OCI-M2 (cell line): ENCODE measurements around the gene TOR1B.

Source experiments
- DNase-seq: peaks from one replicate; lab custom pipeline; 2025; ENCODE audit not compliant: unreplicated experiment; lab: John Stamatoyannopoulos, UW

The TOR1B gene

DNA sequence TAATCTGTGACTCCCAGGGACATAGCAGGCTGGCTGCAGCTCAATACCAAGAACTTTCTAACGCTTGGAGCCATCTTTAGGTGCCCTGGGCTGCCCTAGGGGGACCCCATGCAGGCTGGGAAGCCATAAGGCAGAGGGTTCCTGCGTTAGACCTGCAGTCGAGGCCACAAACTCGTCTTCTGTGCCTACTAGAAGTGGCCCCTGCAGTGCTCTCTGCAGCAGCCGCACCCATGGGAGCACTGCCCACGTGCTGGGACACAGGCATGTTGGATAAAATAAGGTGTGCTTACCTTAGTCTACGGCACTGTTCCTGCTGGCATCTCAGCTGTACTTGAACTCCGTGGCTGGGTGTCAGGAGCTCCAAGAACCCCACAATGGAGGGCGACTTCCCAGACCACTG lies 9.4 kb downstream of the TOR1B start:
- DNase-seq = no peak

DNA sequence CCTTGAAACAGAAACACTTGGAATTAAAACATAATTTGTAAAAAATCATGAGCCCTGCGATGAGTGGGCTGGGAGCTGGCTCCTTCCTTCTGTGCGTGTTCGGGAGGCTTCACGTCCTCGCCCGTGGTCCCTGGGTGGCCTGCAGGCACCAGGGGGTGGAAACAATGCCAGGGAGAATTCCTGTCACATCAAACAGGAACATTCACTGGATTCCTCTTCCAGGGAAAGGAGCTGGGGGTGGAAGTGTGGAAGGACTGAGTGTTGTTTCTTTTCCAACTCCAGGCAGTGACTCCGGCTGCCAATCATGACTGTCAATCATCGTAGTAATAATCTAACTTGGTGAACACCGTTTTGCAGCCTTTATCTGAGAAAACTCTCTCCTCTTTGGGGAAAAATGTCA lies 10.7 kb downstream of the TOR1B start:
- no peak for DNase-seq

- no peak for DNase-seq
These were observed 11.6 kb downstream of the TOR1B start for GRCh38 chr9:129814432-129815223.

- no peak for DNase-seq
These were observed 12.3 kb downstream of the TOR1B start for GRCh38 chr9:129815278-129815677.

DNA sequence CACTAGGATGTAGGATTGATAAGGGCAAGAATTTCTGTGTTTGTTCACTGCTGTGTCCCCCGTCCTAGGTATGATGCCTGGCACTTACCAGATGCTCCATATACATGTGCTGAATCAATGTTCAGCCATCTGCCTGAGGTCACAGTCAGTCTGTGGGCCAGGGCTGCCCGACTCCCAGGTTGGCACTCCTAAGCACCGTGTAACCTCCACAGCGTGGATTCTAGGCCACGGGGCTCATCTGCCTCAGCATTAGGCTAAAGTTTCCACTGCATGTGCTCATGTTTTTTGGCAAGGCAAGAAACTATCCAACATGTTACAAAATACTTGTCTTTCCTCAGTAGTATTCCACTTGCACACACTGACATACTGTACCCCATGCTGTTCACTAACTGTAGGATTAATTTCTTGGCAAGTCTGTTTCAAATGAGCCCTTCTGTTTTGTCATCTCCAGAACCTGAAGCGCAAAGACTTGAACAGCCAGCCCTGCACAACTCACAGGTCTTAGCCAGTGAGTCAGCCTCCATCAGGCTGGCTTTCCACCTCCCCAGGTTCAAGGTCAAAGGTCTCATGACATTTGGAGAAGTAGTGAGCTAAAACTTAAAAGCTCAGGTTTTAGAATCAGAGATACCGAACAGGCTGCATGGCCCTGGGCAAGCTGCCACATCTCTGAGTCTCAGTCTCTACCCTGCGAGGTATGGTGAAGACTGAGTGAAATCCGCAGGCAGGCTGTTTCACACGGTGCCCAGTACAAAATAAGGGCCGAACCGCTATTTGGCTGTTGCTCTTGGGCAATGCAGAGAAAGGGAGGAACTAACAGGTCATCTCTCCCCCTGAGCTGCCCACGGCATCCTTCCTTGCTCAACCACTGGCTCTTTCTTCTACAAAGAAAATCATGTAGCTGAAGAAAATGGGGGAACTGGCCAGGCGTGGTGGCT lies 13.8 kb downstream of the TOR1B start:
- no peak for DNase-seq

DNA sequence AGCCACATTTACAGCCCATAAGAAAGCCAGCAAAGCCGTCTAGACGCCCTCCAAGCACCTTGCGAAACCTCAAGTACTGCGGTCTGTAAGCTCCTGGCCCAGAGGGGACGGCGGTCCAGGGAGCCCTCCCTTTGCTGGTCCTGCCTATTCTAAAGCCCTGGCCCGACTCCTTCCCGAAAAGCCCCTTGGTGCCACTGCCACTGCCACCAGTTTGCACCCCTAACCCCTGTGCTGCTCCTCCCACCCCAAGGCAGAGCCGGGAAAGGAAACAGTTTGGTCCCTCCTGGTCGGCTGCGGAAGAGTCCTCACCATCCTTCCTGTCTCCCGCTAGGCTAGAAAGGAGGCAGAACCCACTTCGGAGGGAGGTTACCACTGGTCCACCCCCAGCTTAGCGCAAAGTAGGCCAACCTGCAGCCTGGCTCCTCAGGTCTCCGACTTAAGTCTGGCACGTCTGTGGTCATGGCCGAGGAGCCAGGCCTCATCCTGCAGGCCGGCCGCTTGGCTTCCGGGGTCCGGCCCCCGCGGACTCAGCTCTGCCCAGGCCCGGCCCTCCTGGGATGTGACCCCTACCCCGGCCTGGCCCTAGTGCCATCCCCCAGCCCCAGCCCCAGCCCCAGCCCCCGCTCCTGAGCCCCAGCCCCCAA lies 20.0 kb downstream of the TOR1B start:
- DNase-seq = no peak

DNA sequence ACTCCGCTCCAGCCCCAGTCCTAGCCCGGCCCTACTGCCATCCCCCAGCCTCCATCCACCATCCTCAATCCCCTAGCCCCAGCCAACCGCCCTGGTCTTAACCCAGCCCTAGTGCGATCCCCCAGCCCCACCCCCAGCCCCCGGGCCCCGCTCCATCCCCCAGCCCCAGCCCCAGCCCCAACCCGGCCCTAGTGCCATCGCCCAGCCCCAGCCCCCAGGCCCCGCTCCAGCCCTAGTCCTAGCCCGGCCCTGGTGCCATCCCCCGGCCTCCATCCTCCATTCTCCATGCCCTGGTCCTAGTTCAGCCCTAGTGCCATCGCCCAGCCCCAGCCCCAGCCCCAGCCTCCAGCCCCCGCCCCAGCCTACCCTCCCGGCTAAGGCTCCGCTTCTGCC lies 20.6 kb downstream of the TOR1B start:
- no peak for DNase-seq

DNA sequence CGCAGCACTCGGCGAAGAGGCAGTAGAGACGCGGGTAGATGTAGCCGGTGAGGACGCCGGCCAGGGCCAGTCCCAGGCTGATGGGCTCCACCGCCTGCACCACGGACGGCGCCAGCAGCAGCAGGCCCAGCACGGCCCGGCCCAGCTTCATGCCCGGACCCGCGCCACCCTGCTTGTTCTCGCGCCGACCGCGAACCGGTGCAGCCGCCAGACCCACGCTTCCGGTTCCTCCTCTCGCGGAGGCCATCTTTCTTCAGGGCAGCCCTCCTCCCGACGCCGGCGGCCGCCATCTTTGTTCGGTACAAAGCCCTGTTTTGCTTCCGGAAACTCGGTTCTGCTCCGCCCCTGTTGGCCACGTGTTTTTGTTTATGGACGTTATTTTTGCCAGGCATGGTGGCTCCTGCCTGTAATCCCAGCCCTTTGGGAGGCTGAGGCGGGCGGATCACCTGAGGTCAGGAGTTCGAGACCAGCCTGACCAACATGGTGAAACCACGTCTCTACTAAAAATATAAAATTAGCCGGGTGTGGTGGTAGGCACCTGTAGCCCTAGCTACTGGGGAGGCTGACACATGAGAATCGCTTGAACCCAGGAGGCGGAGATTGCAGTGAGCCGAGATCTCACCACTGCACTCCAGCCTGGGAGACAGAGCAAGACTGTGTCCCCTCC lies 21.1 kb downstream of the TOR1B start, which contains the start of gene TOR1A:
TSS of gene TOR1A (minus strand) at position 202 of the 667 bp plus-strand sequence. CDS start at position 151, 51 bp downstream.
- peak; percentile 21 for DNase-seq

GRCh38 chr9:129826344-129826743 lies 23.4 kb downstream of the TOR1B start:
- no peak for DNase-seq

GRCh38 chr9:129826759-129827158 lies 23.8 kb downstream of the TOR1B start:
- DNase-seq = no peak

DNA sequence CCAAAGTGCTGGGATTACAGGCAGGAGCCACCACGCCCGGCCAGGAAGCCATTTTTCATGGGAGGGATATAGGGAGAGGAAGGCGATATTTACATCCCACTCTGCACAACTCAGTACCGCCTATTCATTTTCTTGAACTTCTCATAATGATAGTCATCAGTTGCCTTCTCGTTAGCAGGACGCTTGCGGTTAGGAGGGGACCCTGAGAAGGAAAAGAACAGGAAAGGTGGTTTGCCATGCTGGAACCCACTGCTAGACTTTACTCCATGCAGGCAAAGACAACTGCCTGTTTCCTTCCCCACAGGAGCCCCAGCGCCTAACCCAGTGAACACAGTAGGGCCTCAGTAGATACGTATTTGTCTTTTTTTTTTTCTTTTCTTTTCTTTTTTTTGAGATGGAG lies 25.1 kb downstream of the TOR1B start:
- no peak for DNase-seq

DNA sequence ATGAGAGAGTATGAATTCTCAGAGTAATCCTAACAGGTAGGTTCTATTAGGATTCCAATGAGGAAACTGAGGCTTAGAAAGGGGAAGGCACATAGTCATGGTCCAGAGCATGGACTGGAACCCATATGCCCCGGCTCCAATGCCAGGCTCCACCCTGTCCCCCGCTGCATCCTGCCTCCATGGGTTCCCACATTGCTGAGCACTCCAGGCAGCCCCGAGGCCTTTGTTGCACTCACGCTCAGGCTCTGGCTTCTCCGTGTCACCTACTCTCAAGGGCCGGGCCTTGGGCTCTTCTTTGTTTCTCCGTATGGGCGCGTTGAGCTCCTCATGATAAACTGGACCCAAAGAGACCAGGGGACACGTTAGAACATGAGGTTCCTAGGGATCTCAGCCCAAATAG lies 26.0 kb downstream of the TOR1B start:
- DNase-seq = no peak

- DNase-seq = no peak
These were observed 30.0 kb downstream of the TOR1B start for GRCh38 chr9:129832982-129833381.

GRCh38 chr9:129834489-129835127 lies 31.6 kb downstream of the TOR1B start:
- no peak for DNase-seq

DNA sequence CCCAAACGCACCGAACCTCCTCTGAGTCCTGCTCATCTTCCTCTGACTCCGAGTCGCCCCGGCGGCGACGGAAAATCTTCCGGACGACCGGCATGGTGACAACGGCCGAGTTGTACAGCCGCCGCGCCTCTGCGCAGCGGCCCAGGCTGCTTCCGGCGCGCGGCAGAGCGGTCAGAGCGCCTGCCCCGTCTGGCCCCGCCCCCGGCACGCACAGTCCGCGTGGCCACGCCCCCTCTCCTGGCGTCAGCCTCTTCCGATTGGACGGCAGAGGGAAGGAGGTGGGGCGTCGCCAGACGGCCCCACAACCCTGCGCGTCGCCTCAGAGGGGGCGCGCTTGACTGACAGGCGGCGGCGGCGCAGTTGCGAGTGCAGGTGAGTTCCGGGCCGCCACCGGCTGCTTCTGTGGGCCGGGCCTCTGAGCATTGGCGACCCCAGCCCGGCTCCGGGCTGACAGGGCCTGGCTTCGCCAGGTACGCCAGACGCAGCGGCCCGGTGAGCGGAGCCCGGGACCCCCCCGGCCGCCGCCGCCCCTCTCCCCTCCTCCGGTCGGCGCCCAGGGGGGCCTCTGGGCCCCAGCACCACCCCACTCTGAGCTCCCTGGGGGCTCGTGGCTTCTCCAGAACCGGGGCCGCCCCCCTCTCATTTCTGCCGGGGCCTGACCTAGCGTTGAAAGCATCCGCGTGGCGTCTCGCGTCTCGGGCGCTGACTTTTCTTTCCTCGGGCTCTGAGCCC lies 32.3 kb downstream of the TOR1B start, which contains the start of the genes C9orf78 and USP20:
TSS of gene C9orf78 (minus strand) at position 148 of the 732 bp plus-strand sequence. CDS start at position 94, 54 bp downstream.
TSS of gene USP20 (plus strand) at position 331 of the 732 bp plus-strand sequence. CDS start 17,098 bp downstream, outside the sequence.
- peak; percentile 60 for DNase-seq

- no peak for DNase-seq
These were observed 32.9 kb downstream of the TOR1B start for GRCh38 chr9:129835860-129836223.

- DNase-seq = no peak
These were observed 33.5 kb downstream of the TOR1B start for GRCh38 chr9:129836311-129837007.

DNA sequence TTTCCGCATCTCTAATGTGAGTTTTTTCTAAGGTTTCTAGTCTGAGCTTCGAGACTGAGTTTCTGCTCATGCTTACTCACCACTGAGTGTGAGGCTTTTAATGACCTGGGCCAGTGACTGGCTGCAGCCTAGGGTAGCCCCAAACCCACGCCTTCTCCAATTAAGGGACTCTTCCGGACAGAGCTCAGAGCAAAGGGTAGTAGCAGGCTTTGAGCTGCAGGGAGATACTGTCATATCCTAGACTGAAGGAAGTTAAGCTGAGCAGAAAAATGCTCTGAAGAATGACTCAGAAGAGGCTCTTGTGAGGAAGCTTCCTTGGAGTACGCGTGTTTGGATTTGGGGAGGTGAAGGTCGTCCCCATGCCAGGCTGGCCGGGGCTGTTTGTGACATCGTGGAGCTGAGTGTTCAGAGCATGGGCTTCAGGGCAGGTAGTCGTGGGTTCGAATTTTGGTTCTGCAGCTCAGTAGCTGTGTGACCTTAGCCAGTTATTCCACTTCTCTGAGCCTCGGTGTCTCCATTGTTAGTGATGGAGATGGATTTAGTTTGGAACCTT lies 35.8 kb downstream of the TOR1B start:
- DNase-seq = no peak
